NB4 (cell line): ENCODE results near the gene HPCAL1.

Experiments
- CTCF ChIP-seq: IDR thresholded peaks from one replicate; pipeline ENCODE4 v1.5.1; 2012; ENCODE audit warnings: low read depth, low read length
- MYC ChIP-seq: IDR thresholded peaks from 2 replicates; pipeline ENCODE4 v1.6.1; 2011; ENCODE audit warnings: low read depth, low read length
- POLR2A ChIP-seq: IDR thresholded peaks from 2 replicates; pipeline ENCODE4 v1.6.1; 2011; ENCODE audit warnings: mild to moderate bottlenecking; ENCODE audit not compliant: insufficient read length; ENCODE audit errors: extremely low read depth

- TF ChIP-seq CTCF (no peak), POLR2A (no peak), MYC (no peak)
These were observed 174.2 kb downstream of the HPCAL1 start for GRCh38 chr2:10476723-10477442.
